Neural cell (in vitro differentiated cells): ENCODE measurements around the gene KDM4C.

ENCODE experiments used
- CTCF ChIP-seq: fragments of 450-650 bp; IDR thresholded peaks from 2 replicates; pipeline ENCODE4 v1.5.1; 2014; ENCODE audit warnings: antibody characterized with exemption, mild to moderate bottlenecking, moderate library complexity; ENCODE audit not compliant: poor library complexity, severe bottlenecking
- EP300 ChIP-seq: fragments of 450-650 bp; conservative IDR thresholded peaks from 2 replicates; pipeline ENCODE4 v1.6.1; 2014; ENCODE audit warnings: antibody characterized with exemption, mild to moderate bottlenecking, moderate library complexity; ENCODE audit not compliant: poor library complexity, severe bottlenecking
- EZH2 ChIP-seq: fragments of 200-600, 300-800 bp; shearing (Covaris generic), sonication (generic); IDR thresholded peaks from 2 replicates; pipeline ENCODE4 v1.6.1; 2014; ENCODE audit warnings: antibody characterized with exemption, low read length, borderline replicate concordance, mild to moderate bottlenecking; ENCODE audit not compliant: insufficient read depth, poor library complexity, severe bottlenecking
- TAF1 ChIP-seq: IDR thresholded peaks from 2 replicates; pipeline ENCODE4 v1.6.1; 2012; ENCODE audit warnings: low read depth

- TF ChIP-seq CTCF (no peak), TAF1 (no peak), EP300 (no peak), EZH2 (no peak)
Measured at GRCh38 chr9:6765396-6765795, 7.6 kb downstream of the KDM4C start.
